Measurements from ENCODE around the gene RIC8A.
A peak's percentile ranks its signal among the peaks of the same experiment; 100 is the strongest.

RIC8A gene

DNA sequence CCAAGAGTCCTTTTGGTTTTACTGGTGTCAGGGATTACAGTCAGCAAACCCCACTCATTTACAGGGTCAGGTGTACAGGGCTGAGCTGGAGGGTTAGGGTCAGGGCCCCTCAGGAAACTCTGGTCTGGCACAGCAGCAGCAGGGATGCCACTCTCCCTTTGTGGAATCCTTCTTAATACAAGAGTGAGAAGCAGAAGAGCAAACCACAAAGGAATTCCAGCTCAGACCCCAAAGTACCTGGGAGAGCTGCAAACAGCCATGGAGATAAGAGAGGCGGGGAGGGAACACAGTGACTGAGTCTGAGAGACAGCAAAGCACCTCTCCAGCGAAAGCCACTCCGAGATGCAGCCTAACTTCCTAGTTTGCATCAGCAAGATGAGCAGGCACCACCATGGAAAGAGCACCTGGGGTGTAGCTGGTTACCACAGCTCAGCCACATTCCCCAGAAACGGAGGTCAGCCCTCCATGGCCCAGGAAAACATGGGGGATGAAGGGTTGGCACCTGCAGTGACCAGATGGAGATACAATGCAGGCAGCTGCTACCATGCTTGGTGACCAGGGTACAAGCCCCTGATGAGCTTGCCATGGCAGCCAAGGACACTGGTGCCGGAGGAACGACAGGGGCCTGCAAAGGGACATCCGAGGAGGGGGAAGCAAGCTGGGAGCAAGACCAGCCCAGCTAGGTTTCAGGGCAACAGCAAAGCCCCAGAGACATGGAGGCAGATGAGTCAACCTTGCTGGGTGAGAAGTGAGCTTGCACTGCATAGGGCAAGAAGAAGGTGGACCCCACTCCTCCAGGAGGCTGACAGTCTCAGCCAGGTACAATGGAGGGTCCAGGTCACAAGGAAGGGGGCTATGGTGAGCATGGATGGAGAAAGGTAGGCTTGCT lies 4.2 kb upstream of the RIC8A start:
- DNase-seq (ENCODE audit: extremely low spot score, insufficient read length, low read depth): no peak
- FAIRE-seq: no peak

DNA sequence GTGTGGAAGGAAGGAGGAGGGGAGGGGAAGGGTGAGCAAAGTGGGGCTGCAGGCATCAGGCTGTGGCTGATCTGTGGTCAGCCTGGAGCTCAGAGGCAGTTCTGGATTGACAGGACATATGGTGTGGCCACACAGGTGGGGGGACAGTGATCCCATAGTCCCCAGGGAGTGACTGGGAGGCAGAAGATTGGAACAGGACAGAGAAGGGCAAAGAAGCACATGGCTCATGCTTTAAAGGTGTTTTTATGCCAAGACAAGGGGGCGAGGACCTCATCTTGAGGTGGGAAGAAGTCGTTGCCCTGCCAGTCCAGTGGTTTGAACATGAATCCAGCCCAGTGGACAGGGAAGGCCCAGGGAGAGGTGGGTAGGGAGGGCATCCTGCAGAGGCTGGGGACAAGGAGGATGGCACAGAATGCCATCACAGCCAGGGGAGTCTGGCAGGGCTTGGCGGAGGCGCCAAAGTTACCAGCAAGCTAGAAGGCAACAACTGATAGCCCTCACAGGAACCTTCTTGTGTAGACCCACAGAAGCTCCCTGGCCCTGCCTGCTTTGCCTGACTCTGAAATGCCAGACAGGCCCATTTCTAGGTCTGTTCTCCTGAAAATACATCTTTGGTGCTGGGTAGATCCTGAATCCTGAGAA lies 3.4 kb upstream of the RIC8A start:
- DNase-seq (ENCODE audit: extremely low spot score, insufficient read length, low read depth) (no peak), FAIRE-seq (no peak)

DNA sequence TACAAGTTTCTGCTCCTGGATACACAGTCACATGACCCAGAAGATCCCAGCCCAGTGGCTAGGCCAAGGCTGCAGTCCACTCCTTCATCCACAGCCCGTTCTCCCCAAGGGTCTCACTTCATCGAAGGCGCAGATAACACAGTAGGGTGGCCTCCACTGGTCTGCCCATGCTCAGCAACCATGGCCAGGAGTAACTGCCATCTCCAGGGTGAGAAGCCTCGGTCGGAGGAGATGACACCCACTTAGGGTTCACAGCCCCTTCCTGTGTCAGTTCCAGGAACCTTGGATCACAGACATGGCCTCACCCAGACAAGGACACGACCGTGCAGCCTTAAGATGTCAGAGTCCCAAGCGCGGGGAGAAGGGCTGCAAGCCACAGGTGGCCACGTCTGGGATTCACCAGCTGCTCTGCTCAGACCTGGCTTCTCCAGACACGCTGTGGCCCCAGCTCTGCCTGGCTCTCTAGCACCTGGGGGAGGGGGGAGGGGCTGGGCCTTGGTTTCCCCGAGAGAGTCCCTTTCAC lies 2.9 kb upstream of the RIC8A start:
- DNase-seq (ENCODE audit: extremely low spot score, insufficient read length, low read depth) (no peak), FAIRE-seq (no peak)

DNA sequence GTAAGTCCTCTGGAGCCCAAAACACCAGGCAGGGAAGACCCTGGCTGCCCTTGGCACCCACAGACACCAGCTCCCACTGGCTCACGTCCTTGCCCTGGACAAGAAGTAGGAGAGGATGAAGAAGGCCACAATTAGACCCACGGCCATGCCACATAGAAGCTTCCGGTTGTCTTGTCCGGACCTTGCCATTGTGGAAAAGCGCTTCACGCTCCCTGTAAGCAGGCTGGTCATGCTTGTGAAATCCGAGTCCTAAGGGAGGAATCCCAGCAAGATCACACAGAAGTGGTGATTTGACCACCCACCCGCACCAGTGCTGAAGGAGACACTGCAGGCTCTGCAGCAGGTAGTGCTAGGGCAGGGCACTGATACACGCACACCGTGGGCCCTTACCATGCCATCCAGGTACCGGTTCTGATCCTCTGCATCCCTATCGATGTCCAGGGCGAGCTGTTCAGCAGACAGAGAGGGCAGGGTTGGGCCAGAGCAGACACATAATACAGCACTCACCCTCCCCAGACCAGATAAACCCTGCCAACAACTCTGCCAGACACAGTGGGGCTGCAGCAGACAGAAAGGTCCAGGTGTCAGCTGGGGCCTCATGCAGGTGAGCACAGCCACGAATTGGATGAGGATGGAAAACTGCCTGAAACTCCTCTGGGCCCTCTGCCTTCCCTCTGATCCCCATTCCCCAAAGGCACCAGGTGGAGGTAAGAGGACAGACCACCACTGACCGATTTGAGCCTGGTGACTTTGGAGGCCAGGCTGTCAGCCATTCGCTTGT lies 2.1 kb upstream of the RIC8A start:
- DNase-seq (ENCODE audit: extremely low spot score, insufficient read length, low read depth): no peak
- no peak for FAIRE-seq

DNA sequence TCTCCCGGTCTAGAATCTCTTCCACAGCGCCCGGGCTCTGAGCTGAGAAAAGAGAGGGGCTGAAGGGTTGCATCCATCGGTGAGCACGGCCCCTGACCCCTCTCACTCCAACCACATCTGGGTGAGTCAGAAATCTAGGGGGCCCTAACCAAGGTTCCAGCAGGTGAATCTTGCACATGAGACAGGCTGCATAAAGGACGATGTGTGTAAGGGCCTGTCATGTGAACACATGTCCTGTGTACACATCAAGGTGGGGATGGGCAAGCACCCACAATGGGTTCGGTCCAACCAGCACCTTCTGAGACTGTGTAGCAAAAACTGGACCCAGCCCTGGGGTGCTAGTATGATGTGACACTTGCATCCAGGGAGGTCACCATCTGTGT lies 1.5 kb upstream of the RIC8A start:
- no peak for DNase-seq (ENCODE audit: extremely low spot score, insufficient read length, low read depth)
- no peak for FAIRE-seq

DNA sequence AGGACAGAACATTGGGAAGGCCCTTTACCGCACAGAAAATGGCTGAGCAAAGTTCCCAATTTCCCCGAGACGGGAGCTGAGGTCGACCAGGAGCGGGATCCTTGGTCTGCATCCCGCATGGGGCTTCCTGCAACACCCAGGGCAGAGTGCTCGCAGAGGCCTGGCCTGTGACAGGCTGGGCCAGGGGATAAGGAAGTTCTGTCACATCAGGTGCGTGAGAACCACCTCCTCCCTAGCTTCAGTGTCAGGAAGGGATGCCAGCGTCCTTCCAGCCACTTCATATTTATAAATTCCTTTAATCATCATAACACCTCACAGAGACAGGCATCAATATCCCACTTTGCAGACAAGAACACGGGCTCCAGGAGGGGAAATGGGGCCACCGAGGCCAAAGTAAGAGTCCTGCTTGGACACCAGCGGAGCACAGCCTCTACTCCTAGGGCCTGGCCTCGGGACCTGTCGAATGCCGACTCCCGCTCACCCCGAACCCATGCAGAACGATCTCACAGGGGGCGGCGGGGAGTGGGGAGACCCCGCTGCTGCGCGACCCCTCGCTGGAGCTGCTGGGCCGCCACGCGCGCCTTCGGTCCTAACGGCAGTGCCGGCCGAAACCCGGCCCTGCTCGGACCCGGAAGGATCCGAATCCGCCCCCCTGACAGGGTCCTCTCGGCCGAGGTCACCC lies 841 bp upstream of the RIC8A start:
- FAIRE-seq: peak; percentile 31
- DNase-seq (ENCODE audit: extremely low spot score, insufficient read length, low read depth): no peak

DNA sequence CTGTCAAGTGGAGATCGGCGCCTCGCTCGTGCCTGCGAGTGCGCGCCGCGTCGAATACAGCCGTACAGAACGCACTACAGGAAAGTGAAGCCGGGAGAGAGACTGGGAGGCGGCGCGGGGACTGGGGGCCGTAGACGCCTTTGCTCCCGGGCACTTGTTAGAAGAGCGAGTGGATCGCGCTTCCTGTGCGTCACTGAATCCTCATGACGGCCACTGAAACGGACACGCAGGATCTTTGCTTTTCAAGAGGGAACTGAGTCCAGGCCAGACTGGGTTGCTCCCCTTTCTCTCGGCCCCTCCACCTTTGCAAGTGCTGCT lies 314 bp downstream of the RIC8A start:
- no peak for FAIRE-seq
- no peak for DNase-seq (ENCODE audit: extremely low spot score, insufficient read length, low read depth)

DNA sequence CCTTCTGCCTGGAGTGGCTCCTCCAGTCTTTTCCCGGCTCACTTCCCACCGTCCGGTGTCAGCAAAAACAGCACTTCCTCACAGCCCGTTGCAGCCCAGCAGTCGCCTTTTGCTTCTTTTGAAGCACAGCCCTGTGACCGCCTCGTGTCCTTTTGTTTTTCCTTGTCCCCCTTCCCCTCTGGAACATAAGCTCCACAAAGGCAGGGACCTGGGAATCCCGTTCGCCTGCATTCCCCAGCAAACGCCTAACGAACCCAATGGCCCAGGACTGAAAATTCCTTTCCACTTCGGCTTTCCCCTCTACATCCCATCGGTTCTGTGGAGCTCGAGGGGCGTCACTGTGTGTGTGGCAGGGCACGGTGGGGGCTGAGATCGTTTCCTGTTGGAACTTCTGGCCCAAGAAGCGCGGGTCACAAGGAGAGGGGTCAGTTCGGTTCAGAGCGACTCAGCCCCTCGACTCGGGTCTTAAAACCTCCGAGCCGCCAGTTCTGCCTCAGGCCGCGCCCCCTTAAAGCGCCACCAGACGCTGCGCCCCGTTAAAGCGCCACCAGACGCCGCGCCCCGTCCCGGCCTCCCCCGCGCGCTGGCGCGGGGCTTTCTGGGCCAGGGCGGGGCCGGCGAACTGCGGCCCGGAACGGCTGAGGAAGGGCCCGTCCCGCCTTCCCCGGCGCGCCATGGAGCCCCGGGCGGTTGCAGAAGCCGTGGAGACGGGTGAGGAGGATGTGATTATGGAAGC lies 841 bp downstream of the RIC8A start:
- FAIRE-seq: peak; percentile 67
- peak; percentile 75 for DNase-seq (ENCODE audit: extremely low spot score, insufficient read length, low read depth)

DNA sequence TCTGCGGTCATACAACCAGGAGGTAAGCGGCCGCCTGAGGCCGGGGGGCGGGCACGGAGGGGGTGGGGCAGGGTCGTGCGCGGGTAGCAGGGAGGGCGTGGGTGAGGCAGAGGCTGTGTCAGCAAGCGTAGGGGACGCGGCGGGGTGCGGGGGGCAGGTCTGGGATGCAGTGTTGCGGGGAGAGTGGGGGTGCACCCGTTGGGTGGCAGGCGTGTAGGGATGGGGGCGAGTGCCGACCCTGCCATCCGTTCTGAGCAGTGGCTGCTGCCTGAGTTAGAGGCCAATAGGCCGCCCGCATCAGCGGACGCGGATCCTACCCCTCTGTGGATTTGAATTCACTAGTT lies 1.4 kb downstream of the RIC8A start:
- FAIRE-seq (no peak), DNase-seq (ENCODE audit: extremely low spot score, insufficient read length, low read depth) (no peak)

DNA sequence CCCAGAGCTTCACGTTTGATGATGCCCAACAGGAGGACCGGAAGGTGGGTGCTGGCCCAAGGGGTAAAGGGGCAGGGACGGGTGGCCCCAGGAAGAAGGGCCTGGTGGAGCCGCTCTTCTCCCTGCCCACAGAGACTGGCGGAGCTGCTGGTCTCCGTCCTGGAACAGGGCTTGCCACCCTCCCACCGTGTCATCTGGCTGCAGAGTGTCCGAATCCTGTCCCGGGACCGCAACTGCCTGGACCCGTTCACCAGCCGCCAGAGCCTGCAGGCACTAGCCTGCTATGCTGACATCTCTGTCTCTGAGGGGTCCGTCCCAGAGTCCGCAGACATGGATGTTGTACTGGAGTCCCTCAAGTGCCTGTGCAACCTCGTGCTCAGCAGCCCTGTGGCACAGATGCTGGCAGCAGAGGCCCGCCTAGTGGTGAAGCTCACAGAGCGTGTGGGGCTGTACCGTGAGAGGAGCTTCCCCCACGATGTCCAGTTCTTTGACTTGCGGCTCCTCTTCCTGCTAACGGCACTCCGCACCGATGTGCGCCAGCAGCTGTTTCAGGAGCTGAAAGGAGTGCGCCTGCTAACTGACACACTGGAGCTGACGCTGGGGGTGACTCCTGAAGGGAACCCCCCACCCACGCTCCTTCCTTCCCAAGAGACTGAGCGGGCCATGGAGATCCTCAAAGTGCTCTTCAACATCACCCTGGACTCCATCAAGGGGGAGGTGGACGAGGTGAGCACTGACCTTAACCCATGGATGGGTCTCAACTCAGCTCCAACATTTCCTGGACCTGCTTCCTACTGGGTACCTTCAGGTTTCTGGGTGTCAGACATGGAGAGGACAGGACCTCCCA lies 2.0 kb downstream of the RIC8A start:
- FAIRE-seq (no peak), DNase-seq (ENCODE audit: extremely low spot score, insufficient read length, low read depth) (no peak)

DNA sequence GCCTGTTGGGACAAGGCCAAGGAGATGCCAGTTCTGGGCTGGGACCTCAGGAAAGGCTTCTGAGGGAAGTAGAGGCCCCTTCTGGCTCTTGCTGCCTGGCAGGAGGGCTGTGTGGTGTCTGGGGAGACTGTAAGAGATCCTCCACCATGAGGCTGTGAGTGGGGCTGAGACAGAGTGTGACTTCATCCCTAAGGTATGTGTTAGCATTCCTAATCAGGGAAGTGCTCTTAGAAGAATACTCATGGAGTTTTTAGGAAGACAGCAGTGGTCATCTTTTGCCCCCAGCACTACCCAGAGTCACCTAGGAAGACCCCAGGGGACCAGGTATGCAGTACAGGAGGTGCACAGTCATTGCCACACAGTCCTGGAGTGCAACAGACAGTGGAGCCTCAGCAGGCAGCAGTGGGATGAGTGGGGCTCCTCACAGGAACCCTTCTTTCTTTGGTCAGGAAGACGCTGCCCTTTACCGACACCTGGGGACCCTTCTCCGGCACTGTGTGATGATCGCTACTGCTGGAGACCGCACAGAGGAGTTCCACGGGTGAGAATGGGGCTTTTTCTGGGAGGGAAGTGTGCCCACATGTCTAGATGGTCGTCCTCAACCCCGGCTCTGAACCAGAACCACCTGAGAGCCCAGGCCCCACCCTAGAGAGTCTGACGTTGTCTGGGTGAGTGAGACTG lies 2.8 kb downstream of the RIC8A start:
- FAIRE-seq (no peak), DNase-seq (ENCODE audit: extremely low spot score, insufficient read length, low read depth) (no peak)

DNA sequence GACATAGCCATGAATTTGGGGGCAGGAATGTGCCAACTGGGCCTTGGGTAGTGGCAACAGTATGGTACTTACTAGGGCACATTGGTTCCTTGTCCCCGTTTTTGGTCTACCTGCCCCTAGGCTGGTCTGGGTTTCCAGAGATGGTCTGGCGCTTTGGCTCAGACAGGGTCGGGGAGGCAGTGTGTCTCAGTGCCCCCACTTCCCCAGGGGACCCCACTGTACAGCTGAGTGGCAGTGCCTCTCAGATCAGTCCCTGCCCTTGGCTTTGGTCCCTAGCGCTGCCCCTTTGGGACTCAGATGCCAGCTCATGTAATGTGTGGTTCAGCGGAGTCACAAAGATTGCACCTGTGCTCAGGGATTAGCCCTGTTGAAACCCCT lies 3.3 kb downstream of the RIC8A start:
- DNase-seq (ENCODE audit: extremely low spot score, insufficient read length, low read depth): no peak
- FAIRE-seq: no peak

DNA sequence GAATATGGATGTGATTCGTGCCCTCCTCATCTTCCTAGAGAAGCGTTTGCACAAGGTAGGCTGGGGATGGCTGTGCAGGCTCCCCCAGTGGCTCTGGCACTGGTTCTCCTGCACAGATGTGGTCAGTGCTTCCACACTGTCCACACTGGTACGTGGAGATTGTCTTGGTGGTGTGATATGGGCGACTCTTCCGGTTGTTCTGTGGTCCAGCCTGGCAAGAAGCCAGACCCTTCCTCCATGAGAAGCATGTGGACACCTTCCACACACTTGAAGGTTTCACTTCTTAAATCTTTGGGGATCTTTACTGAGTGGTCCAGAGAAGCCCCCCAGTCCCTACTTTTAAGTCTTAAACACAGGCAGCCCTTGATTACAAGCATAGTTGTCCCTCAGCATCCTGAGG lies 3.8 kb downstream of the RIC8A start:
- no peak for DNase-seq (ENCODE audit: extremely low spot score, insufficient read length, low read depth)
- no peak for FAIRE-seq

DNA sequence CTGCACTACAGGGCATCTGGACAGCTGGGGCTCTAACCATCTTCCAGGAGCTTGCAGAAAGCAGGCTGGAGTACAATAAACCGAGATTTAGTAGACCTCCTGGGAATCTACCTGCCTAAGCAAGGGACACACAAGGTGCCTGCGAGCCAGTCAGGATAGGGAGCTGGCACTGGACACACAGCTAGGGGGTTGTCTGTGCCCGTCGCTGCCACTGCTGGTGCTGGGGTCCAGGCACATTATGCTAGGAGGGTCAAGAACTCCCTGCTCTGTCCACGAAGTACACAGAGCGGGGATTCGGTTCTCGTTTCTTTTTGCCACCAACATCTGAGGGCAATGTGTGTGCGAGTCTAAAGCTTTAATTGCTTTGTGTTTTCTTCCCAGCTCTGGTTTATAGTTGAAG lies 4.2 kb downstream of the RIC8A start:
- DNase-seq (ENCODE audit: extremely low spot score, insufficient read length, low read depth) (no peak), FAIRE-seq (no peak)

DNA sequence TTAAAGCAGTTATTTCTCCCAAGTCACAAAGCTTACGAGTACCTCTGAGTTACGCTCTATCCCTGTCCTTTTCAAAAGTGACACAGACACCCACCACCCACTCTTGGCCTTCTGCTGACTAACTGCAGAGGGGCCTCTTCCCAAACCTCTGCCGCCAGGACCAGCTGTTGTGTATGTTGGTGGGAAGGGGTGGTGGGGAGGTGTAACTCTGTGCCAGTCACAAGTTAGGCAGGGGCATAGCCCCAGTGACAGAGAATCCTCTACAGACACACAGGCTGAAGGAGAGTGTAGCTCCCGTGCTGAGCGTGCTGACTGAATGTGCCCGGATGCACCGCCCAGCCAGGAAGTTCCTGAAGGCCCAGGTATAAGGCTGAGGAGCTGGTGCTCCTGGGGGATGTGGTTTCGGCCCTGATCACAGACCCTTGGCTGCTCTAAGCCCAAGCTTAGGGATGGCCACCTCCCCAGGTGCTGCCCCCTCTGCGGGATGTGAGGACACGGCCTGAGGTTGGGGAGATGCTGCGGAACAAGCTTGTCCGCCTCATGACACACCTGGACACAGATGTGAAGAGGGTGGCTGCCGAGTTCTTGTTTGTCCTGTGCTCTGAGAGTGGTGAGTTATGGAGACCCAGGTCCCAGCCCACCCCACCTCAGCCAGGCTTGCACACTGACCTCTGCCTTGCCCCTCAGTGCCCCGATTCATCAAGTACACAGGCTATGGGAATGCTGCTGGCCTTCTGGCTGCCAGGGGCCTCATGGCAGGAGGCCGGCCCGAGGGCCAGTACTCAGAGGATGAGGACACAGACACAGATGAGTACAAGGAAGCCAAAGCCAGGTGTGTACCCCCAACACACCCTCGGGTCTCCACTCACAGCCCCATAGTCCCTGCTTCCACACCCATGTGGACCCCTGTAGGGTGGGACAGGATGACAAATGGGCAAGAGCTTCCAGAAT lies 4.9 kb downstream of the RIC8A start:
- FAIRE-seq: no peak

DNA sequence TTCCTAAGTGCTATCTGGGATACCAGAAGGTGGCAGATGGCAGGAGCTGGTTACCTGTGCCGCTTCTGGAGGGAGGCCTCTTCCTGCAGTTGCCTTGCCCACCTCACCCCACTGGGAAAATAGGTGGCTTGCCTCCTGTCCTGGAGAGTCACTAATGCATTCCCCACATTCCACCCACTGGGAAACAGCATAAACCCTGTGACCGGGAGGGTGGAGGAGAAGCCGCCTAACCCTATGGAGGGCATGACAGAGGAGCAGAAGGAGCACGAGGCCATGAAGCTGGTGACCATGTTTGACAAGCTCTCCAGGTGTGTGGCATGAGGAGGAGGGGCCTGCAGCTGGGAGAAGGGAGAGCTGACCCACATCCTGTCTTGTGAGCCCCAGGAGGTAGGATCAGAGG lies 5.6 kb downstream of the RIC8A start:
- FAIRE-seq (no peak), DNase-seq (ENCODE audit: extremely low spot score, insufficient read length, low read depth) (no peak)

More for the DNA sequence above, 4.9 kb downstream of the RIC8A start:
- DNase-seq (ENCODE audit: extremely low spot score, insufficient read length, low read depth): no peak

DNA sequence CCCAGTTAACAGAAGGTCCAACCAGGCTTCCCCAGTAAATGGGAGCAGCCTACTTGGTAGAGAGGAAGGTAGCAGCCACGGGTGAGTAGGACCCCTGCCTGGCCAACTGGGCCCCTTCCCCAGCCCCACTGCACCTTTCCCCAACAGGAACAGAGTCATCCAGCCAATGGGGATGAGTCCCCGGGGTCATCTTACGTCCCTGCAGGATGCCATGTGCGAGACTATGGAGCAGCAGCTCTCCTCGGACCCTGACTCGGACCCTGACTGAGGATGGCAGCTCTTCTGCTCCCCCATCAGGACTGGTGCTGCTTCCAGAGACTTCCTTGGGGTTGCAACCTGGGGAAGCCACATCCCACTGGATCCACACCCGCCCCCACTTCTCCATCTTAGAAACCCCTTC lies 6.6 kb downstream of the RIC8A start:
- DNase-seq (ENCODE audit: extremely low spot score, insufficient read length, low read depth): no peak
- FAIRE-seq: no peak
